Mesenchymal stem cell (in vitro differentiated cells and primary cell): ENCODE measurements around the gene KRTAP10-5.
"Not testable (repeated sequence)": the region's sequence is repeated elsewhere in the genome, so short reads cannot be mapped to it uniquely, and the experiment has no call there.

Experiments used
- DNase-seq: peaks from one replicate; pipeline ENCODE4 v3.0.0-alpha.2; 2013
- H2AFZ ChIP-seq: one replicate; pipeline ENCODE4 v1.6.1; 2013; ENCODE audit warnings: low read depth, mild to moderate bottlenecking, control low read depth, inconsistent platforms, low read length, moderate library complexity
- H2AK5ac ChIP-seq: 2 replicates; pipeline ENCODE4 v1.6.1; 2013; ENCODE audit warnings: low read length, moderate library complexity, mild to moderate bottlenecking, inconsistent platforms; ENCODE audit not compliant: severe bottlenecking
- H2BK120ac ChIP-seq: one replicate; pipeline ENCODE4 v1.6.1; 2013; ENCODE audit warnings: low read depth, mild to moderate bottlenecking, inconsistent platforms, low read length, moderate library complexity
- H2BK12ac ChIP-seq, 2 experiments: one replicate each; pipeline ENCODE4 v1.6.1; 2013; ENCODE audit warnings: inconsistent platforms in 2 of 2, low read length in 2 of 2, mild to moderate bottlenecking in 2 of 2, moderate library complexity in 2 of 2, control low read depth in 1 of 2
- H2BK15ac ChIP-seq: one replicate; pipeline ENCODE4 v1.6.1; 2013; ENCODE audit warnings: mild to moderate bottlenecking, low read depth, inconsistent platforms; ENCODE audit not compliant: poor library complexity, severe bottlenecking
- H2BK5ac ChIP-seq: 2 replicates; pipeline ENCODE4 v1.6.1; 2013; ENCODE audit warnings: low read depth, mild to moderate bottlenecking, low read length, control low read depth, inconsistent platforms; ENCODE audit not compliant: poor library complexity, severe bottlenecking
- H3K14ac ChIP-seq, 2 experiments: one replicate each; pipeline ENCODE4 v1.6.1; 2013; ENCODE audit warnings: inconsistent platforms in 2 of 2, low read length in 2 of 2, control low read depth in 1 of 2, mild to moderate bottlenecking in 1 of 2, moderate library complexity in 1 of 2
- H3K18ac ChIP-seq, 2 experiments: one replicate each; pipeline ENCODE4 v1.6.1; 2013; ENCODE audit warnings: inconsistent platforms in 2 of 2, low read length in 2 of 2, control low read depth in 1 of 2, low read depth in 1 of 2, mild to moderate bottlenecking in 1 of 2
- H3K23ac ChIP-seq, 2 experiments: one replicate each; pipeline ENCODE4 v1.6.1; 2013; ENCODE audit warnings: inconsistent platforms in 2 of 2, low read length in 2 of 2, mild to moderate bottlenecking in 2 of 2, moderate library complexity in 2 of 2, control low read depth in 1 of 2
- H3K27ac ChIP-seq: 2 replicates; pipeline ENCODE4 v1.5.1; 2013; ENCODE audit warnings: mild to moderate bottlenecking, moderate library complexity, low read length, control low read depth, inconsistent platforms; ENCODE audit not compliant: poor library complexity, severe bottlenecking
- H3K27me3 ChIP-seq, 2 experiments: 2 replicates each; pipeline versions ENCODE4 v1.6.1 to v1.7.0; 2013; ENCODE audit warnings: low read length in 2 of 2, mild to moderate bottlenecking in 2 of 2, moderate library complexity in 2 of 2, control low read depth in 1 of 2, inconsistent platforms in 1 of 2; ENCODE audit not compliant: control insufficient read depth in 1 of 2, insufficient read depth in 1 of 2
- H3K36me3 ChIP-seq, 2 experiments: 2 replicates each; pipeline versions ENCODE4 v1.6.1 to v1.7.0; 2013; ENCODE audit warnings: low read length in 2 of 2, control low read depth in 1 of 2, inconsistent platforms in 1 of 2, low read depth in 1 of 2, mild to moderate bottlenecking in 1 of 2; ENCODE audit not compliant: insufficient read depth in 2 of 2, control insufficient read depth in 1 of 2
- H3K4ac ChIP-seq, 2 experiments: one replicate each; pipeline ENCODE4 v1.6.1; 2013; ENCODE audit warnings: inconsistent platforms in 2 of 2, low read length in 2 of 2, mild to moderate bottlenecking in 2 of 2, moderate library complexity in 2 of 2, control low read depth in 1 of 2, low read depth in 1 of 2
- H3K4me1 ChIP-seq: 2 replicates; pipeline ENCODE4 v1.6.1; 2013; ENCODE audit warnings: low read depth, low read length, control low read depth; ENCODE audit not compliant: control insufficient read depth, insufficient read depth
- H3K4me2 ChIP-seq: 2 replicates; pipeline ENCODE4 v1.6.1; 2013; ENCODE audit warnings: low read length, mild to moderate bottlenecking, inconsistent platforms; ENCODE audit not compliant: poor library complexity, severe bottlenecking
- H3K4me3 ChIP-seq, 2 experiments: 2 replicates each; pipeline versions ENCODE4 v1.5.1 to v1.7.0; 2013; ENCODE audit warnings: low read length in 2 of 2, mild to moderate bottlenecking in 2 of 2, control low read depth in 1 of 2, low read depth in 1 of 2; ENCODE audit not compliant: insufficient read depth in 1 of 2
- H3K79me1 ChIP-seq: replicated peaks from 2 replicates; pipeline ENCODE4 v1.6.1; 2013; ENCODE audit warnings: mild to moderate bottlenecking, control low read depth, low read length, inconsistent platforms; ENCODE audit not compliant: poor library complexity, severe bottlenecking
- H3K9ac ChIP-seq: 2 replicates; pipeline ENCODE4 v1.7.0; 2013; ENCODE audit warnings: mild to moderate bottlenecking, low read length, moderate library complexity
- H3K9me3 ChIP-seq: 2 replicates; pipeline ENCODE4 v1.7.0; 2013; ENCODE audit warnings: mild to moderate bottlenecking, low read length; ENCODE audit not compliant: control insufficient read depth
- H4K8ac ChIP-seq: one replicate; pipeline ENCODE4 v1.6.1; 2013; ENCODE audit warnings: inconsistent platforms, mild to moderate bottlenecking, low read length, moderate library complexity
- H4K91ac ChIP-seq: one replicate; pipeline ENCODE4 v1.6.1; 2013; ENCODE audit warnings: mild to moderate bottlenecking, low read length, inconsistent platforms
- WGBS: methylation state at CpG from one replicate; pipeline ENCODE4 v1.1.7; 2013; ENCODE audit warnings: mixed read lengths; 5-methylcytosine and 5-hydroxymethylcytosine counted together

The KRTAP10-5 gene

GRCh38 chr21:44552136-44552535 lies 28.3 kb downstream of the KRTAP10-5 start:
- H3K36me3 ChIP-seq, result no peaks in the 10 kb centered on the region
- H3K14ac ChIP-seq, result no peak overlapping the region
- no peak overlapping the region for H2BK15ac ChIP-seq
- no peak overlapping the region for H3K4ac ChIP-seq
- H3K4me2 ChIP-seq, result no peak overlapping the region
- no peak overlapping the region for H2AK5ac ChIP-seq
- no peak overlapping the region for H2BK5ac ChIP-seq
- no peaks in the 10 kb centered on the region for H3K4me1 ChIP-seq
- H4K8ac ChIP-seq, result no peak overlapping the region
- no peaks in the 10 kb centered on the region for H3K79me1 ChIP-seq
- DNase-seq, result no peak
- 76% methylated on average over 6 of the region's 6 CpGs for WGBS
- H3K23ac ChIP-seq, result no peak overlapping the region
- no peak overlapping the region for H3K27ac ChIP-seq
- H3K4me3 ChIP-seq, result no peak overlapping the region
- peaks cover 21 to 58% of the 10 kb centered on the region in 2 experiments for H3K27me3 ChIP-seq
- no peak overlapping the region for H2BK12ac ChIP-seq
- no peak overlapping the region for H3K9ac ChIP-seq
- H4K91ac ChIP-seq, result no peak overlapping the region
- H2AFZ ChIP-seq, result no peak overlapping the region
- peaks cover 8% of the 10 kb centered on the region for H3K9me3 ChIP-seq
- H2BK120ac ChIP-seq, result no peak overlapping the region
- no peak overlapping the region for H3K18ac ChIP-seq

GRCh38 chr21:44551340-44551961 lies 29.0 kb downstream of the KRTAP10-5 start, which contains the start of gene KRTAP10-2:
TSS of gene KRTAP10-2 (minus strand) at chr21:44551505. CDS start at chr21:44551458, 47 bp downstream.
- 75% methylated on average over 17 of the region's 17 CpGs for WGBS
- H3K4ac ChIP-seq, result no peak within 1 kb of the TSS

DNA sequence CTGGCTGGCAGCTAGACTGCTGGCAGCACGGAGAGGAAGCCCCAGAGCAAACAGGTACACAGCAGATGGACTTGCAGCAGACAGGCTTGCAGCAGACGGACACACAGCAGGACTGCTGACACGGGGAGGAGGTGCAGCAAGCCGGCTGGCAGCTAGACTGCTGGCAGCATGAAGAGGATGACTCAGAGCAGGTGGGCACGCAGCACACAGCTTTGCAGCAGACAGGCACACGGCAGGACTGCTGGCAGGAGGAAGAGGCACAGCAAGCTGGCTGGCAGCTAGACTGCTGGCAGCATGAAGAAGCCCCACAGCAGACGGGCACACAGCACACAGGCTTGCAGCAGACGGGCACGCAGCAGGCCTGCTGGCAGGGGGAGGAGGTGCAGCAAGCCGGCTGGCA lies 29.6 kb downstream of the KRTAP10-5 start:
- H3K4ac ChIP-seq, result no peak overlapping the region
- H3K27me3 ChIP-seq, result peaks cover 19 to 51% of the 10 kb centered on the region in 2 experiments
- no peak overlapping the region for H2AK5ac ChIP-seq
- H3K79me1 ChIP-seq, result no peaks in the 10 kb centered on the region
- no peak overlapping the region for H2BK12ac ChIP-seq
- no peak overlapping the region for H2BK5ac ChIP-seq
- H3K36me3 ChIP-seq, result no peaks in the 10 kb centered on the region
- H4K91ac ChIP-seq, result no peak overlapping the region
- H2BK120ac ChIP-seq, result no peak overlapping the region
- no peak for DNase-seq
- H3K4me2 ChIP-seq, result no peak overlapping the region
- no peak overlapping the region for H3K27ac ChIP-seq
- 73% methylated on average over 10 of the region's 10 CpGs for WGBS
- no peak overlapping the region for H2BK15ac ChIP-seq
- no peak overlapping the region for H3K14ac ChIP-seq
- no peak overlapping the region for H2AFZ ChIP-seq
- H3K9ac ChIP-seq, result no peak overlapping the region
- no peak overlapping the region for H3K18ac ChIP-seq
- H3K4me3 ChIP-seq, result no peak overlapping the region
- no peak overlapping the region for H4K8ac ChIP-seq
- no peak overlapping the region for H3K23ac ChIP-seq
- H3K9me3 ChIP-seq, result peaks cover 10% of the 10 kb centered on the region
- no peaks in the 10 kb centered on the region for H3K4me1 ChIP-seq

More at GRCh38 chr21:44551340-44551961, 29.0 kb downstream of the KRTAP10-5 start, which contains the start of gene KRTAP10-2:
- Histone ChIP-seq H3K14ac (no peak within 1 kb of the TSS), H3K23ac (no peak within 1 kb of the TSS), H2AFZ (no peak within 1 kb of the TSS), H3K18ac (no peak within 1 kb of the TSS), H4K91ac (no peak within 1 kb of the TSS), H2BK15ac (no peak within 1 kb of the TSS), H3K27me3 (peaks cover 19 to 51% of the 10 kb centered on the region in 2 experiments), H3K9me3 (peaks cover 10% of the 10 kb centered on the region), H4K8ac (no peak within 1 kb of the TSS), H3K36me3 (no peaks in the 10 kb centered on the region), H3K27ac (no peak within 1 kb of the TSS), H3K79me1 (no peaks in the 10 kb centered on the region), H2BK12ac (no peak within 1 kb of the TSS), H2AK5ac (no peak within 1 kb of the TSS), H2BK120ac (no peak within 1 kb of the TSS), H2BK5ac (no peak within 1 kb of the TSS), H3K4me3 (no peak within 1 kb of the TSS), H3K9ac (no peak within 1 kb of the TSS), H3K4me2 (no peak within 1 kb of the TSS), H3K4me1 (no peaks in the 10 kb centered on the region)
- DNase-seq, result no peak

DNA sequence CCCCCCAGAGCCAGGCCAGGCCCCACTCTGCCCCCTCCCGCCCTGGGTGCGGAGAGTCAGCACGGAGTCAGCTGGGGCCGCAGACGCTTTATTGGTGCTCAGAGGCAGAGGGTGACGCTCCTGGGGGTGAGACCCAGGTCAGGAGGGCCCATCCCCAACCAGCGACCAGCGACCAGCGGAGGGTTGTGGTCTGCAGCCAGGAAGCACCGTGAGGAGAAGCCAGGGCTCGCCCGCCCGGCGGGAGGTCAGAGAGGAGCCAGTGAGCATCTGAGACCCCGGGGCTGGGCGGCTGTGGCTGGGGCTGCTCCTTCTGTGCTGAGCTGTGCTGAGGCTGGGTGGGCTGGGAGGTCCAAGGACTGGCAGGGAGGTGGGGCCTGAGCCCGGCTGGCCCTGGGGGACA lies 30.1 kb downstream of the KRTAP10-5 start:
- H3K36me3 ChIP-seq, H3K14ac ChIP-seq, H3K79me1 ChIP-seq, H2BK120ac ChIP-seq, H3K23ac ChIP-seq, H3K4ac ChIP-seq, H3K18ac ChIP-seq, H3K9ac ChIP-seq, H3K27ac ChIP-seq, H4K91ac ChIP-seq, H3K4me1 ChIP-seq, H3K4me3 ChIP-seq, H2BK5ac ChIP-seq, H2BK15ac ChIP-seq, DNase-seq, H2BK12ac ChIP-seq, H2AFZ ChIP-seq, H3K4me2 ChIP-seq, H2AK5ac ChIP-seq, H4K8ac ChIP-seq: not testable (repeated sequence)
- peaks cover 19 to 50% of the 10 kb centered on the region in 2 experiments for H3K27me3 ChIP-seq
- WGBS, result 74% methylated on average over 17 of the region's 17 CpGs
- peaks cover 10% of the 10 kb centered on the region for H3K9me3 ChIP-seq
